SK-N-SH treated with all-trans-retinoic acid at 6 μM for 48 hours (cell line): ENCODE data around the gene SMIM13.

Experiments used
- ATAC-seq: fragments of 200-7000 bp; cut with Tn5 transposase; 3 replicates; pipeline ENCODE4 v1.9.1; 2020; ENCODE audit warnings: mild to moderate bottlenecking, moderate library complexity
- ARNTL ChIP-seq: fragments of 450-650 bp; formaldehyde crosslinking; IDR thresholded peaks from 2 replicates; pipeline ENCODE4 v1.5.0; 2020; ENCODE audit warnings: low read depth, mild to moderate bottlenecking, moderate library complexity, borderline replicate concordance
- CREB5 ChIP-seq: fragments of 250-450 bp; sonication (Bioruptor Pico); IDR thresholded peaks from 2 replicates; pipeline ENCODE4 v1.5.1; 2020; ENCODE audit warnings: low read depth, mild to moderate bottlenecking, moderate library complexity
- CSDC2 ChIP-seq: fragments of 250-450 bp; sonication (Bioruptor Pico); IDR thresholded peaks from 2 replicates; pipeline ENCODE4 v1.5.0; 2020; ENCODE audit warnings: mild to moderate bottlenecking, moderate library complexity
- ESRRG ChIP-seq: fragments of 250-450 bp; sonication (Bioruptor Pico); IDR thresholded peaks from 2 replicates; pipeline ENCODE4 v1.6.1; 2021; ENCODE audit warnings: mild to moderate bottlenecking
- GLIS3 ChIP-seq: fragments of 250-450 bp; sonication (Bioruptor Pico); IDR thresholded peaks from 2 replicates; pipeline ENCODE4 v1.5.0; 2020; ENCODE audit warnings: mild to moderate bottlenecking, moderate library complexity
- ISL1 ChIP-seq: fragments of 250-450 bp; sonication (Bioruptor Pico); IDR thresholded peaks from 2 replicates; pipeline ENCODE4 v2.1.2; 2022; ENCODE audit warnings: mild to moderate bottlenecking, moderate library complexity
- OSR1 ChIP-seq: fragments of 250-450 bp; sonication (Bioruptor Pico); IDR thresholded peaks from 2 replicates; pipeline ENCODE4 v1.8.0; 2022; ENCODE audit warnings: moderate library complexity, mild to moderate bottlenecking, inconsistent platforms
- PATZ1 ChIP-seq: fragments of 250-450 bp; sonication (Bioruptor Pico); IDR thresholded peaks from 2 replicates; pipeline ENCODE4 v1.8.0; 2020; ENCODE audit warnings: mild to moderate bottlenecking, moderate library complexity, borderline replicate concordance
- POU6F1 ChIP-seq: fragments of 250-450 bp; sonication (Bioruptor Pico); IDR thresholded peaks from 2 replicates; pipeline ENCODE4 v1.8.0; 2021; ENCODE audit warnings: low read depth, mild to moderate bottlenecking, moderate library complexity, borderline replicate concordance
- PPARA ChIP-seq: fragments of 250-450 bp; sonication (Bioruptor Pico); IDR thresholded peaks from 2 replicates; pipeline ENCODE4 v1.5.0; 2020; ENCODE audit warnings: mild to moderate bottlenecking, borderline replicate concordance
- RARB ChIP-seq: fragments of 250-450 bp; sonication (Bioruptor Pico); IDR thresholded peaks from 2 replicates; pipeline ENCODE4 v1.8.0; 2021; ENCODE audit warnings: mild to moderate bottlenecking, moderate library complexity
- SNAI2 ChIP-seq: fragments of 250-450 bp; sonication (Bioruptor Pico); IDR thresholded peaks from 2 replicates; pipeline ENCODE4 v1.5.0; 2020; ENCODE audit warnings: mild to moderate bottlenecking, moderate library complexity
- TCF4 ChIP-seq: fragments of 250-450 bp; sonication (Bioruptor Pico); IDR thresholded peaks from 2 replicates; pipeline ENCODE4 v1.8.0; 2021; ENCODE audit warnings: mild to moderate bottlenecking, moderate library complexity, borderline replicate concordance
- TOX ChIP-seq: fragments of 250-450 bp; sonication (Bioruptor Pico); IDR thresholded peaks from 2 replicates; pipeline ENCODE4 v1.8.0; 2021; ENCODE audit warnings: mild to moderate bottlenecking, moderate library complexity, borderline replicate concordance
- ZC3H10 ChIP-seq: fragments of 250-450 bp; sonication (Bioruptor Pico); IDR thresholded peaks from 2 replicates; pipeline ENCODE4 v1.5.1; 2021; ENCODE audit warnings: mild to moderate bottlenecking, moderate library complexity
- ZFP3 ChIP-seq: fragments of 250-450 bp; sonication (Bioruptor Pico); IDR thresholded peaks from 2 replicates; pipeline ENCODE4 v1.5.0; 2020; ENCODE audit warnings: mild to moderate bottlenecking, moderate library complexity
- ZFP30 ChIP-seq: fragments of 450-650 bp; formaldehyde crosslinking; IDR thresholded peaks from 2 replicates; pipeline ENCODE4 v1.5.0; 2022; ENCODE audit warnings: mild to moderate bottlenecking, moderate library complexity
- ZNF565 ChIP-seq: fragments of 450-650 bp; formaldehyde crosslinking; conservative IDR thresholded peaks from 2 replicates; pipeline ENCODE4 v1.5.0; 2020; ENCODE audit warnings: low read depth, mild to moderate bottlenecking, moderate library complexity
- ZNF70 ChIP-seq: fragments of 450-650 bp; formaldehyde crosslinking; IDR thresholded peaks from 2 replicates; pipeline ENCODE4 v1.5.0; 2020; ENCODE audit warnings: mild to moderate bottlenecking, moderate library complexity
- ZNF8 ChIP-seq: fragments of 450-650 bp; formaldehyde crosslinking; IDR thresholded peaks from 2 replicates; pipeline ENCODE4 v1.5.0; 2020; ENCODE audit warnings: mild to moderate bottlenecking, moderate library complexity
- TF ChIP-seq, protein P1 (sequence below): fragments of 250-450 bp; sonication (Bioruptor Pico); IDR thresholded peaks from 2 replicates; pipeline ENCODE4 v1.5.1; 2021; ENCODE audit warnings: mild to moderate bottlenecking, moderate library complexity

The SMIM13 gene

DNA sequence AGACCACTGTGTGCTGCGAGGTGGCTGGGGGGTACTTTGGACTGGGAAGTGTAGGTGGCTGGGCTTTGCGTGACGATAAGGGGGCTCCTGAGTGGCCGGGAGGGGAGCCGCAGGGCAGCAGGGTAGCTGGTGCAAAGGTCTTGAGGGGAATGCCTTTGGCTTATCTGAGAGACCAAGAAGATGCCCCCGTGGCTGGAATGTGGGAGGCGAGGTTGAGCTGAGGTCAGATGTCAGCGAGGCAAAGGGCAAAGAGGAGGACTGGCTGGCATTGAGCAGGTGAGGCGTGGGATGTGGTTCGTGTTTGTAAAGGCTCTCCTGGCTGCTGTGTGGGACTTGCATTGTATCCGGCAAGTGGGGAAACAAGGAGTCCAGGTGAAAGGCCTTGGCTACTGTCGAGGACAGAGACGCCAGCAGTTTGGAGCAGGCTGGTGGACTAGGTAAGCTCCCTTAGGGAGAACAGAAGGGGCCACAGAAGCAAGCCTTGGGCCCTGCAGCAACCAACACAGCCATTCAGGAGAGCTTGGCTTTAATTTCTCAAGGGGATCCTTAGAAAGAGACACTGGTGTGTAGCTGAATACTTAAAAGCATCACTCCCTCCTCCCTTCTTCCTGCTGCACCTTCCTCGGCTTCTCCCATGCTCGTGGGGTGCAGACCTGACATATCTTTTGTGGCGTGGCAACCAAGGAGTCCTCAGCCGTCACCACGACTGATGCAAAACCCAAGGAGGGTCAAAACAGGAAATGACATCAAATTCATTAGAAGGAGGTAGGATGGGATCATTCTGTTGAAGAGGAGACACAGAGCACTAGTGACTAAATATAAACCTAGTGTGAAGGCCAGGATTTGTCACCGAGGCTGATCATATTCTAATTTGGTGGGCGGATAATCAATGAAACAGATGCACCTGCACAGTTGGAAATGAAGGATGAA is 71.3 kb downstream of the SMIM13 start:
- TF ChIP-seq ZNF565 (CRISPR knock-in tag) = no peak
- no peak for TF ChIP-seq ISL1 (CRISPR knock-in tag)
- no peak for TF ChIP-seq ZNF70 (CRISPR knock-in tag)
- TF ChIP-seq OSR1 = no peak
- TF ChIP-seq TOX = no peak
- no peak for TF ChIP-seq CREB5
- no peak for TF ChIP-seq ZFP3
- TF ChIP-seq SNAI2 (CRISPR knock-in tag) = no peak
- no peak for TF ChIP-seq ESRRG
- TF ChIP-seq GLIS3 (CRISPR knock-in tag) = no peak
- no peak for TF ChIP-seq PPARA (CRISPR knock-in tag)
- TF ChIP-seq ARNTL (CRISPR knock-in tag) = no peak
- TF ChIP-seq, all 23 proteins: peak for 0
- no peak for ATAC-seq

- no peak for ATAC-seq
Observed at GRCh38 chr6:11166948-11167347, 73.3 kb downstream of the SMIM13 start.

DNA sequence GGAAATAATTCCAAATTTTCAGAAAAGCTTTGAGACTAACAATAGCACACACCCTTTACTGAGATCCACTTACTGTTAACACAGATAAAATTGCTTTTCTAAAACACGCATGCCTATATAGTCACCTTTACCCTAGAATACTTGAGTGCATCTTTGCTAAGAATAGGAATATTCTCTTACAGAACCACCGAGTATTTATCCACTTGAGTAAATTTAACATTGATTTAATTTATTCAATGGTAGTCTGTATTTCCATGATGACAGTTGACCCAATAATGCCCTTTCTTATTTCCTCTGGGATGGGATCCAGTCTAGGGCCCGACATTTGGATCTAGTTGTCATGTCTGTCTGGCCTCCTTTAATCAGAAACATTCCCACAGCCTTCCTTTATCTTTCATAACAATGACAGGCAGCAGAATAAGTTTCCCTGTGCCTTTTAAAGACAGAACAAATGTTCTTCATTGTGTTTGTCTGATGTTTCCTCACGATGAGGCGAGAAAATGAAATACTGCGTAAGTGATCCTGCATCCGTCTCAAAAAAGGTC is 74.5 kb downstream of the SMIM13 start:
- TF ChIP-seq ZNF8 (no peak), TOX (no peak), ZNF70 (CRISPR knock-in tag) (no peak), ISL1 (CRISPR knock-in tag) (peak; percentile 60; the same call in 1 of the 2 replicates)
- ATAC-seq = peak; percentile 78

More at GRCh38 chr6:11166948-11167347, 73.3 kb downstream of the SMIM13 start:
- TF ChIP-seq ZC3H10 (CRISPR knock-in tag) (no peak), TCF4 (no peak), ESRRG (no peak), POU6F1 (no peak)

DNA sequence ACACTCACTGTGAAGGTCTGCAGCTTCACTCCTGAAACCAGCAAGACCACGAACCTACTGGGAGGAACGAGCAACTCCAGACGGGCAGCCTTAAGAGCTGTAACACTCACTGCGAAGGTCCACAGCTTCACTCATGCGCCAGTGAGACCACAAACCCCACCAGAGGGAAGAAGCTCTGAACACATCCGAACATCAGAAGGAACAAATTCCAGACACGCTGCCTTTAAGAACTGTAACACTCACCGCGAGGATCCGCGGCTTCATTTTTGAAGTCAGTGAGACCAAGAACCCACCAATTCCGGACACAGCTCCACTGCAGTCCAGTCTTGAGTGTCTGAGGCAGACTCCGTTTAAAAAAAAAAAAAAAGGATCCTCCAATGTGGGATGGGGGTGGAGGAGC is 78.3 kb downstream of the SMIM13 start:
- ATAC-seq = no peak

GRCh38 chr6:11172501-11173327 is 79.1 kb downstream of the SMIM13 start:
- ATAC-seq = peak; percentile 63
- TF ChIP-seq CSDC2 (CRISPR knock-in tag) (no peak), PPARA (CRISPR knock-in tag) (no peak), PATZ1 (CRISPR knock-in tag) (no peak), ZFP30 (CRISPR knock-in tag) (no peak), ARNTL (CRISPR knock-in tag) (no peak), CREB5 (no peak), SNAI2 (CRISPR knock-in tag) (no peak), TCF4 (no peak), RARB (no peak)
- TF ChIP-seq, protein P1, sequence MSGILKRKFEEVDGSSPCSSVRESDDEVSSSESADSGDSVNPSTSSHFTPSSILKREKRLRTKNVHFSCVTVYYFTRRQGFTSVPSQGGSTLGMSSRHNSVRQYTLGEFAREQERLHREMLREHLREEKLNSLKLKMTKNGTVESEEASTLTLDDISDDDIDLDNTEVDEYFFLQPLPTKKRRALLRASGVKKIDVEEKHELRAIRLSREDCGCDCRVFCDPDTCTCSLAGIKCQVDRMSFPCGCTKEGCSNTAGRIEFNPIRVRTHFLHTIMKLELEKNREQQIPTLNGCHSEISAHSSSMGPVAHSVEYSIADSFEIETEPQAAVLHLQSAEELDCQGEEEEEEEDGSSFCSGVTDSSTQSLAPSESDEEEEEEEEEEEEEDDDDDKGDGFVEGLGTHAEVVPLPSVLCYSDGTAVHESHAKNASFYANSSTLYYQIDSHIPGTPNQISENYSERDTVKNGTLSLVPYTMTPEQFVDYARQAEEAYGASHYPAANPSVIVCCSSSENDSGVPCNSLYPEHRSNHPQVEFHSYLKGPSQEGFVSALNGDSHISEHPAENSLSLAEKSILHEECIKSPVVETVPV (CRISPR knock-in tag) = no peak

More for the DNA sequence above, 78.3 kb downstream of the SMIM13 start:
- TF ChIP-seq PATZ1 (CRISPR knock-in tag) = no peak
- TF ChIP-seq ZC3H10 (CRISPR knock-in tag) = no peak
- no peak for TF ChIP-seq ZNF70 (CRISPR knock-in tag)
